K562 (cell line): ENCODE results near the gene RORB. TPM values are rescaled to one million over a fixed set of nuclear protein-coding genes. Genes with fewer than 3 reads are reported as not detected.

ENCODE experiments used
- ATAC-seq: fragments of 200-7000 bp; cut with Tn5 transposase; 3 replicates; pipeline ENCODE4 v1.9.1; 2020; ENCODE audit warnings: moderate library complexity
- BruUV-seq: library from RNA; stranded (reverse); fragments of 400-500 nt; replicated peaks from 2 replicates; lab custom pipeline; 2021; lab: Mats Ljungman, UMichigan
- CTCF ChIA-PET: fragments of 300-600 bp; formaldehyde crosslinking; extraction: SDS; loops from one replicate; lab custom pipeline; 2021; ENCODE audit warnings: low intra/inter-chr PET ratio; lab: Yijun Ruan, JAX
- POLR2A ChIA-PET: fragments of 300-600, 350-650 bp; sonication (Branson Sonifier 250); formaldehyde crosslinking; extraction: SDS; loops from one replicate; lab custom pipeline; 2021; ENCODE audit warnings: antibody characterized with exemption, inconsistent platforms; lab: Yijun Ruan, JAX
- DNase-seq, 4 experiments: peaks; one replicate each; pipeline versions ENCODE4 v3.0.0 to v3.0.0-alpha.2; 2011 to 2018; ENCODE audit warnings: low spot score in 3 of 4, mixed read lengths in 3 of 4; ENCODE audit errors: extremely low read depth in 1 of 4
- FAIRE-seq: peaks from 2 replicates; lab custom pipeline; 2011; peaks lifted over from hg19 to GRCh38; lab: Jason Lieb, UNC
- H2AFZ ChIP-seq: 2 replicates; pipeline ENCODE4 v1.6.0; 2011; ENCODE audit warnings: low read depth, low read length, control low read depth, inconsistent platforms
- H3K27ac ChIP-seq: fragments of 200-600 bp; 3 replicates; pipeline ENCODE4 v1.8.0; 2011; ENCODE audit warnings: low read depth, mild to moderate bottlenecking, control low read depth, inconsistent platforms, low read length, moderate library complexity, mixed read lengths; ENCODE audit errors: extremely low read depth
- H3K27me3 ChIP-seq, 2 experiments: fragments of 300-600 bp in 1 of 2; 2 replicates in 1 of 2; 3 replicates in 1 of 2; pipeline versions ENCODE4 v1.6.0 to v1.8.0; 2011; ENCODE audit warnings: inconsistent platforms in 2 of 2, low read length in 2 of 2, mild to moderate bottlenecking in 1 of 2, mixed read lengths in 1 of 2, moderate library complexity in 1 of 2; ENCODE audit not compliant: control insufficient read depth in 2 of 2, insufficient read depth in 2 of 2
- H3K36me3 ChIP-seq: fragments of 300-600 bp; 3 replicates; pipeline ENCODE4 v1.8.0; 2011; ENCODE audit warnings: mild to moderate bottlenecking, low read length, inconsistent platforms; ENCODE audit not compliant: control insufficient read depth, insufficient read depth
- H3K4me1 ChIP-seq, 2 experiments: fragments of 200-600 bp in 1 of 2; replicated peaks in 1 of 2; 2 replicates in 1 of 2; 3 replicates in 1 of 2; pipeline versions ENCODE4 v1.5.1 to v1.8.0; 2011; ENCODE audit warnings: inconsistent platforms in 2 of 2, low read length in 2 of 2, mild to moderate bottlenecking in 1 of 2, mixed read lengths in 1 of 2, moderate library complexity in 1 of 2; ENCODE audit not compliant: control insufficient read depth in 2 of 2, insufficient read depth in 2 of 2
- H3K4me2 ChIP-seq: 2 replicates; pipeline ENCODE4 v1.6.1; 2011; ENCODE audit warnings: low read length, control low read depth, inconsistent platforms, mixed read lengths; ENCODE audit not compliant: insufficient read depth
- H3K4me3 ChIP-seq: fragments of 200-600 bp; sonication (generic), shearing (Covaris generic); 2 replicates; pipeline ENCODE4 v1.5.1; 2016; ENCODE audit warnings: control low read depth, inconsistent platforms
- H3K79me2 ChIP-seq: fragments of 200-600 bp; 3 replicates; pipeline ENCODE4 v1.8.0; 2011; ENCODE audit warnings: low read length, inconsistent platforms; ENCODE audit not compliant: control insufficient read depth, insufficient read depth
- H3K9ac ChIP-seq, 2 experiments: 2 replicates each; pipeline versions ENCODE4 v1.6.0 to v1.6.1; 2011; ENCODE audit warnings: low read depth in 2 of 2, low read length in 2 of 2, control low read depth in 1 of 2, inconsistent platforms in 1 of 2, mild to moderate bottlenecking in 1 of 2, mixed read lengths in 1 of 2; ENCODE audit not compliant: insufficient read depth in 1 of 2
- H3K9me1 ChIP-seq: one replicate; pipeline ENCODE4 v1.6.0; 2011; ENCODE audit warnings: inconsistent platforms, mild to moderate bottlenecking, low read length, moderate library complexity; ENCODE audit not compliant: control insufficient read depth, insufficient read depth
- H3K9me3 ChIP-seq: replicated peaks from 2 replicates; pipeline ENCODE4 v1.5.1; 2011; ENCODE audit warnings: low read depth, low read length, inconsistent platforms; ENCODE audit not compliant: control insufficient read depth, insufficient read depth
- H4K20me1 ChIP-seq: replicated peaks from 2 replicates; pipeline ENCODE4 v1.6.1; 2011; ENCODE audit warnings: low read length, inconsistent platforms, mixed read lengths; ENCODE audit not compliant: control insufficient read depth, insufficient read depth
- CGGBP1 ChIP-seq: fragments of 250-450 bp; sonication (Bioruptor Pico); IDR thresholded peaks from 2 replicates; pipeline ENCODE4 v1.9.0; 2021; ENCODE audit warnings: mild to moderate bottlenecking
- EHMT2 ChIP-seq: fragments of 450-650 bp; IDR thresholded peaks from 2 replicates; pipeline ENCODE4 v1.6.1; 2018; ENCODE audit warnings: antibody characterized with exemption
- ESRRB ChIP-seq: fragments of 250-450 bp; sonication (Bioruptor Pico); IDR thresholded peaks from 2 replicates; pipeline ENCODE4 v1.5.0; 2020; ENCODE audit warnings: mild to moderate bottlenecking, moderate library complexity, borderline replicate concordance
- GTF2E2 ChIP-seq: fragments of 200-800 bp; sonication (Bioruptor generic); IDR thresholded peaks from 2 replicates; pipeline ENCODE4 v1.6.1; 2016; ENCODE audit warnings: missing genetic modification characterization, missing compliant biosample characterization
- HOXB6 ChIP-seq: fragments of 250-450 bp; sonication (Bioruptor Pico); IDR thresholded peaks from 2 replicates; pipeline ENCODE4 v1.5.1; 2022; ENCODE audit warnings: mild to moderate bottlenecking, borderline replicate concordance
- MAFK ChIP-seq: IDR thresholded peaks from 2 replicates; pipeline ENCODE4 v1.6.1; 2011; ENCODE audit warnings: low read length, improper control_type of control experiment
- MECOM ChIP-seq: fragments of 250-450 bp; sonication (Bioruptor Pico); IDR thresholded peaks from 2 replicates; pipeline ENCODE4 v1.8.0; 2022; ENCODE audit warnings: inconsistent platforms
- NFE2L1 ChIP-seq: fragments of 450-650 bp; IDR thresholded peaks from 2 replicates; pipeline ENCODE4 v1.6.1; 2016; ENCODE audit warnings: missing genetic modification characterization, low read depth, mild to moderate bottlenecking, missing compliant biosample characterization, moderate library complexity, borderline replicate concordance
- PHTF2 ChIP-seq: fragments of 250-450 bp; sonication (Bioruptor Pico); IDR thresholded peaks from 2 replicates; pipeline ENCODE4 v1.5.0; 2021; ENCODE audit warnings: mild to moderate bottlenecking
- RBBP5 ChIP-seq: fragments of 200-600 bp; sonication (generic); IDR thresholded peaks from 2 replicates; pipeline ENCODE4 v1.6.1; 2012; ENCODE audit warnings: borderline replicate concordance, mild to moderate bottlenecking, low read length, control low read depth, inconsistent platforms; ENCODE audit not compliant: insufficient read depth, poor library complexity, severe bottlenecking
- RBM14 ChIP-seq: fragments of 200-400 bp; formaldehyde crosslinking; IDR thresholded peaks from 2 replicates; pipeline ENCODE4 v1.6.1; 2018; ENCODE audit warnings: low read depth, mild to moderate bottlenecking, low read length, moderate library complexity, borderline replicate concordance; ENCODE audit not compliant: insufficient read depth
- RHOXF2B ChIP-seq: fragments of 250-450 bp; sonication (Bioruptor Pico); conservative IDR thresholded peaks from 2 replicates; pipeline ENCODE4 v1.5.1; 2021
- SNIP1 ChIP-seq: fragments of 450-650 bp; IDR thresholded peaks from 2 replicates; pipeline ENCODE4 v1.7.1; 2017; ENCODE audit warnings: low read depth, mild to moderate bottlenecking
- TOE1 ChIP-seq, 2 experiments: fragments of 450-650 bp in 1 of 2; sonication (generic) in 1 of 2; formaldehyde crosslinking in 1 of 2; IDR thresholded peaks; 2 replicates each; pipeline versions ENCODE4 v1.7.1 to v1.8.0; 2016 to 2022; ENCODE audit warnings: borderline replicate concordance in 2 of 2, mild to moderate bottlenecking in 2 of 2, antibody characterized with exemption in 1 of 2, inconsistent platforms in 1 of 2, low read depth in 1 of 2, missing genetic modification reagents in 1 of 2, moderate library complexity in 1 of 2
- ZNF133 ChIP-seq: fragments of 250-450 bp; sonication (Bioruptor Pico); IDR thresholded peaks from 2 replicates; pipeline ENCODE4 v1.4.0; 2020; ENCODE audit warnings: mild to moderate bottlenecking
- ZNF197 ChIP-seq: fragments of 200-800 bp; sonication (Bioruptor generic); IDR thresholded peaks from 2 replicates; pipeline ENCODE4 v1.6.1; 2016; ENCODE audit warnings: low read depth, missing genetic modification characterization, missing compliant biosample characterization
- WGBS: fragments of 100-300 bp; shearing (Covaris generic); methylation state at CpG from one replicate; pipeline ENCODE4 v1.1.6; 2016; ENCODE audit warnings: low coverage, mixed read lengths; ENCODE audit not compliant: insufficient coverage; ENCODE audit errors: missing lambda C conversion rate; 5-methylcytosine and 5-hydroxymethylcytosine counted together
- in situ Hi-C: fragments of 300-500 bp; cut with MboI; formaldehyde crosslinking; loops from 4 replicates; pipeline ENCODE4 v1.15.0; 2018; ENCODE audit warnings: inconsistent platforms, mixed read lengths
- intact Hi-C: fragments of 100-400 bp; cut with micrococcal nuclease; formaldehyde crosslinking; loops from 2 replicates; pipeline ENCODE4 v1.14.2; 2022
- polyA plus RNA-seq, 8 experiments: library from polyadenylated mRNA; depleted of rRNA in 4 of 8; stranded (reverse) in 5 of 8; unstranded in 3 of 8; fragments of >200 nt; fragmentation: Nextera tagmentation in 2 of 8; fragmentation: Illumina TruSeq in 1 of 8; extraction: Ambion mirVana in 2 of 8; extraction: Trizol in 1 of 8; gene quantifications; 2 replicates each; pipeline versions ENCODE4 v1.2.1 to v1.2.3, GENCODE V29; 2011 to 2014; ENCODE audit warnings: inconsistent platforms in 1 of 8, missing spikeins in 1 of 8
- total RNA-seq, 7 experiments: library from RNA; depleted of rRNA in 6 of 7; stranded (reverse); fragments of >200 nt in 6 of 7; fragmentation: Illumina TruSeq in 2 of 7; extraction: Trizol in 2 of 7; gene quantifications; 2 replicates each; pipeline versions ENCODE4 v1.2.1 to v1.2.3, GENCODE V29; 2011 to 2021; ENCODE audit warnings: low replicate concordance in 1 of 7
- TF ChIP-seq, protein P1 (sequence below), 2 experiments: IDR thresholded peaks in 1 of 2; conservative IDR thresholded peaks in 1 of 2; 2 replicates each; pipeline ENCODE4 v1.6.1; 2016; ENCODE audit warnings: low read depth in 2 of 2, mild to moderate bottlenecking in 1 of 2, missing compliant biosample characterization in 1 of 2, missing genetic modification characterization in 1 of 2, moderate library complexity in 1 of 2
- TF ChIP-seq, protein P2 (sequence below): sonication (generic); formaldehyde crosslinking; IDR thresholded peaks from 2 replicates; pipeline ENCODE4 v1.8.1; 2022; ENCODE audit warnings: missing genetic modification reagents

The RORB gene
- total and polyA plus RNA-seq, 9 of the 15 experiments (the other 6 are each of a cell fraction or from before 2014, with no cell fraction given) = not detected

DNA sequence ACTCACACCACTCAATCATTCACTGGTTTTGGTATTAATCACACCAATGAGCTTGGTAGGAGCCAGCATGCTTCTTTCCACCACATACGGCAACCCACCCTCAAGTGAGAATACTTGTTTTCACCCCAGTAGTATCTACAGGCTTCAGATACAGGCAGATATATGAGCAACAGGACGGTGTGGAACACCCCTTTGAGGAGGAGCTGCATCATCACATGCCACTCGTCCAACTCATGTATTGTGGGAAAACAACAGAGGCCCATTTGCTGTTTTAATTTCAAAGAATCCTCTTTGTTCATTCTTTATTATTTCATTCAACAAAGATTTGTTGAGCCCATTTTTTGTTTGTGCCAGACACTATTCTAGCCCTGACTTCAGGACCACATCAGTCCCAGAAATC, 46.0 kb downstream of the RORB start (continued):
- no peak for TF ChIP-seq RBBP5
- TF ChIP-seq PHTF2 (CRISPR knock-in tag) = no peak
- no peak for TF ChIP-seq ESRRB (CRISPR knock-in tag)

- Histone ChIP-seq H3K4me2 (no peak overlapping the region), H3K4me1 (no peaks in the 10 kb centered on the region), H3K4me3 (no peak overlapping the region), H3K79me2 (no peaks in the 10 kb centered on the region), H2AFZ (no peak overlapping the region), H3K9ac (no peak overlapping the region), H3K27me3 (no peaks in the 10 kb centered on the region), H3K9me3 (no peaks in the 10 kb centered on the region), H3K9me1 (no peaks in the 10 kb centered on the region), H3K36me3 (no peaks in the 10 kb centered on the region), H4K20me1 (no peaks in the 10 kb centered on the region), H3K27ac (no peak overlapping the region)
- ATAC-seq = no peak
- TF ChIP-seq EHMT2 (no peak), RHOXF2B (CRISPR knock-in tag) (no peak), GTF2E2 (tag) (no peak), NFE2L1 (tag) (no peak), CGGBP1 (no peak), SNIP1 (no peak), ZNF197 (no peak), MECOM (CRISPR knock-in tag) (no peak), HOXB6 (CRISPR knock-in tag) (no peak), TOE1 (IDR thresholded peaks at IDR 0.05; ENCODE audit: borderline replicate concordance) (no peak), TOE1 (CRISPR knock-in tag; IDR thresholded peaks at IDR 0.05; ENCODE audit: borderline replicate concordance, low read depth) (no peak), RBM14 (no peak), ZNF133 (CRISPR knock-in tag) (no peak), MAFK (no peak)
- TF ChIP-seq, protein P1, sequence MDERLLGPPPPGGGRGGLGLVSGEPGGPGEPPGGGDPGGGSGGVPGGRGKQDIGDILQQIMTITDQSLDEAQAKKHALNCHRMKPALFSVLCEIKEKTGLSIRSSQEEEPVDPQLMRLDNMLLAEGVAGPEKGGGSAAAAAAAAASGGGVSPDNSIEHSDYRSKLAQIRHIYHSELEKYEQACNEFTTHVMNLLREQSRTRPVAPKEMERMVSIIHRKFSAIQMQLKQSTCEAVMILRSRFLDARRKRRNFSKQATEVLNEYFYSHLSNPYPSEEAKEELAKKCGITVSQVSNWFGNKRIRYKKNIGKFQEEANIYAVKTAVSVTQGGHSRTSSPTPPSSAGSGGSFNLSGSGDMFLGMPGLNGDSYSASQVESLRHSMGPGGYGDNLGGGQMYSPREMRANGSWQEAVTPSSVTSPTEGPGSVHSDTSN (CRISPR knock-in tag; IDR thresholded peaks at IDR 0.05; ENCODE audit: low read depth) = no peak
- TF ChIP-seq, protein P1 (tag; conservative IDR thresholded peaks at IDR 0.05; ENCODE audit: low read depth) = no peak
- TF ChIP-seq, protein P2, sequence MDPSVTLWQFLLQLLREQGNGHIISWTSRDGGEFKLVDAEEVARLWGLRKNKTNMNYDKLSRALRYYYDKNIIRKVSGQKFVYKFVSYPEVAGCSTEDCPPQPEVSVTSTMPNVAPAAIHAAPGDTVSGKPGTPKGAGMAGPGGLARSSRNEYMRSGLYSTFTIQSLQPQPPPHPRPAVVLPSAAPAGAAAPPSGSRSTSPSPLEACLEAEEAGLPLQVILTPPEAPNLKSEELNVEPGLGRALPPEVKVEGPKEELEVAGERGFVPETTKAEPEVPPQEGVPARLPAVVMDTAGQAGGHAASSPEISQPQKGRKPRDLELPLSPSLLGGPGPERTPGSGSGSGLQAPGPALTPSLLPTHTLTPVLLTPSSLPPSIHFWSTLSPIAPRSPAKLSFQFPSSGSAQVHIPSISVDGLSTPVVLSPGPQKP (CRISPR knock-in tag) = no peak
- ChIA-PET CTCF (no interaction called here), POLR2A (no interaction called here)
- BruUV-seq = no TSS peak
- DNase-seq = no peak
- WGBS = 0% methylated on average over 5 of the region's 5 CpGs
- FAIRE-seq = no peak
- intact Hi-C loops = no loop called here
- in situ Hi-C loops = loop anchor here (25.0 kb wide), 1 partner anchor 1339 kb away; no protein-coding TSS in a partner anchor
Observed at GRCh38 chr9:74551266-74551665, 54.1 kb downstream of the RORB start.
